MM.1S (cell line): ENCODE results near the gene ADCY2.

Source experiments
- DNase-seq: peaks from one replicate; pipeline ENCODE4 v3.0.0-alpha.2; 2015
- H2AFZ ChIP-seq: fragments of 300-600 bp; sonication (generic); 2 replicates; pipeline ENCODE4 v1.6.0; 2016; ENCODE audit warnings: antibody characterized with exemption, low read length
- H3F3A ChIP-seq: fragments of 300-600 bp; sonication (generic); 2 replicates; pipeline ENCODE4 v1.6.1; 2016; ENCODE audit warnings: mild to moderate bottlenecking, antibody characterized with exemption, low read length, moderate library complexity, mixed read lengths; ENCODE audit not compliant: insufficient read depth
- H3K27ac ChIP-seq: fragments of 300-600 bp; sonication (generic); 2 replicates; pipeline ENCODE4 v1.5.1; 2016; ENCODE audit warnings: mild to moderate bottlenecking, low read length
- H3K27me3 ChIP-seq: fragments of 300-600 bp; sonication (generic); replicated peaks from 2 replicates; pipeline ENCODE4 v1.6.0; 2016; ENCODE audit warnings: low read length; ENCODE audit not compliant: insufficient read depth
- H3K36me3 ChIP-seq: fragments of 300-600 bp; sonication (generic); replicated peaks from 2 replicates; pipeline ENCODE4 v1.6.1; 2016; ENCODE audit warnings: mild to moderate bottlenecking, low read length, mixed read lengths; ENCODE audit not compliant: insufficient read depth
- H3K4me1 ChIP-seq: fragments of 300-600 bp; sonication (generic); 2 replicates; pipeline ENCODE4 v1.6.1; 2016; ENCODE audit warnings: low read length, mixed read lengths
- H3K4me2 ChIP-seq: fragments of 300-600 bp; sonication (generic); 2 replicates; pipeline ENCODE4 v1.6.0; 2016; ENCODE audit warnings: low read depth, low read length
- H3K4me3 ChIP-seq: fragments of 300-600 bp; sonication (generic); 2 replicates; pipeline ENCODE4 v1.5.1; 2016; ENCODE audit warnings: low read length, mixed read lengths
- H3K79me2 ChIP-seq: fragments of 300-600 bp; sonication (generic); 2 replicates; pipeline ENCODE4 v1.6.1; 2016; ENCODE audit warnings: mixed run types, low read length, mixed read lengths
- H3K9ac ChIP-seq: fragments of 300-600 bp; sonication (generic); 2 replicates; pipeline ENCODE4 v1.6.1; 2016; ENCODE audit warnings: low read length, mixed read lengths
- H3K9me2 ChIP-seq: fragments of 300-600 bp; sonication (generic); replicated peaks from 2 replicates; pipeline ENCODE4 v1.6.1; 2016; ENCODE audit warnings: mild to moderate bottlenecking, low read length, mixed read lengths; ENCODE audit not compliant: insufficient read depth
- H3K9me3 ChIP-seq: fragments of 300-600 bp; sonication (generic); replicated peaks from 2 replicates; pipeline ENCODE4 v1.6.1; 2016; ENCODE audit warnings: mild to moderate bottlenecking, low read length, mixed read lengths; ENCODE audit not compliant: insufficient read depth
- H4K20me1 ChIP-seq: fragments of 300-600 bp; sonication (generic); 2 replicates; pipeline ENCODE4 v1.6.1; 2016; ENCODE audit warnings: mild to moderate bottlenecking, low read length, moderate library complexity, mixed read lengths; ENCODE audit not compliant: insufficient read depth
- EZH2 ChIP-seq: fragments of 300-600 bp; sonication (generic); optimal IDR thresholded peaks from 2 replicates; pipeline ENCODE3; 2017; ENCODE audit warnings: low read depth, mild to moderate bottlenecking, antibody characterized with exemption, low read length, mixed read lengths
- EZH2phosphoT487 ChIP-seq: fragments of 300-600 bp; sonication (generic); IDR thresholded peaks from 2 replicates; pipeline ENCODE4 v1.6.1; 2018; ENCODE audit warnings: antibody characterized with exemption, low read length
- TF ChIP-seq, protein P1 (sequence below): fragments of 300-600 bp; sonication (generic); IDR thresholded peaks from 2 replicates; pipeline ENCODE4 v1.5.1; 2016; ENCODE audit warnings: antibody characterized with exemption, low read length, mixed read lengths

ADCY2 gene

DNA sequence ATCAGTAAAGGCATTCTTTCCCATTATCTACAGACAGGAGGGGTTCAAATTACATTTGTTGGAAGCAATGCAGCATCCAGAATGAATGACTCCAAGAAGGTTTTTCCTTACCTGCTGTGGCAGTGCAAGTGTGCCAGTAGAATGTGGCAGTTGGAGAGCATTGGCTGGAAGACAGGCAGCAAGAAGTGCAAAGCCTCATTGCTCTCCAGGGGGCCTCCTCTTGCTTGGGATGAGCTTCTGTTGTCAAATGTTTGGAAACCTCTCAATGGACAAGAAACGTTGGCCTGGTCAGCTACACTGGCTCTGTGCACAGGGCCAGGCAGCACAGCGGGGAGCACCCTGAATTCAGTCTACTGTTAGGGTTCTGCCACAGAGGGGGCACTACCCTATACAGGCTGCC lies 226.6 kb downstream of the ADCY2 start:
- Histone ChIP-seq H3K36me3 (no peaks in the 10 kb centered on the region), H3K79me2 (no peaks in the 10 kb centered on the region), H3K4me3 (no peak overlapping the region), H3F3A (no peaks in the 10 kb centered on the region), H3K9ac (no peak overlapping the region), H3K27me3 (no peaks in the 10 kb centered on the region), H3K9me3 (no peaks in the 10 kb centered on the region), H3K27ac (no peak overlapping the region), H3K4me1 (no peaks in the 10 kb centered on the region), H3K9me2 (no peaks in the 10 kb centered on the region), H3K4me2 (no peak overlapping the region), H4K20me1 (no peaks in the 10 kb centered on the region), H2AFZ (no peak overlapping the region)
- no peak for DNase-seq
- TF ChIP-seq, protein P1, sequence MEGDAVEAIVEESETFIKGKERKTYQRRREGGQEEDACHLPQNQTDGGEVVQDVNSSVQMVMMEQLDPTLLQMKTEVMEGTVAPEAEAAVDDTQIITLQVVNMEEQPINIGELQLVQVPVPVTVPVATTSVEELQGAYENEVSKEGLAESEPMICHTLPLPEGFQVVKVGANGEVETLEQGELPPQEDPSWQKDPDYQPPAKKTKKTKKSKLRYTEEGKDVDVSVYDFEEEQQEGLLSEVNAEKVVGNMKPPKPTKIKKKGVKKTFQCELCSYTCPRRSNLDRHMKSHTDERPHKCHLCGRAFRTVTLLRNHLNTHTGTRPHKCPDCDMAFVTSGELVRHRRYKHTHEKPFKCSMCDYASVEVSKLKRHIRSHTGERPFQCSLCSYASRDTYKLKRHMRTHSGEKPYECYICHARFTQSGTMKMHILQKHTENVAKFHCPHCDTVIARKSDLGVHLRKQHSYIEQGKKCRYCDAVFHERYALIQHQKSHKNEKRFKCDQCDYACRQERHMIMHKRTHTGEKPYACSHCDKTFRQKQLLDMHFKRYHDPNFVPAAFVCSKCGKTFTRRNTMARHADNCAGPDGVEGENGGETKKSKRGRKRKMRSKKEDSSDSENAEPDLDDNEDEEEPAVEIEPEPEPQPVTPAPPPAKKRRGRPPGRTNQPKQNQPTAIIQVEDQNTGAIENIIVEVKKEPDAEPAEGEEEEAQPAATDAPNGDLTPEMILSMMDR, result no peak
- no peak for TF ChIP-seq EZH2phosphoT487
- TF ChIP-seq EZH2, result no peak

DNA sequence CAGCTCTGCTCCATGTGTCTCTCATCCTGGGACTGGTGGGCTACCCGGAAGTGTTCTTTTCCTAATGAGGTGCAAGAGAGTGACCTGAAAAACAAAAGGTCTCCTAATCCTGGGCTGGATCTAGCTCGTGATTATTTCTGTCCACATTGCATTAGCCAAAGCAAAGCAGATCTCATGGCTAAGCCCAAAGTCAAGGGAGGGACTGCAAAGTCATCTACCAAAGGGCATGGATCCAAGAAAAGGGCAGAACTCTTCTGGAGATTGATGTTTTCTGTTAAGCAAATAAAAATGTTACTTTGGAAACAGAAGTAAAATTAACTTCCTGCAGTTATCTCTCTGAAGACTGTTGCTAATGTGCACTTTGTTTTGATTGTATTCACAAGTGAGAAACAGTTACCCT lies 229.8 kb downstream of the ADCY2 start:
- Histone ChIP-seq H3K9ac (no peak overlapping the region), H3K79me2 (no peaks in the 10 kb centered on the region), H3K4me2 (no peak overlapping the region), H3K9me2 (no peaks in the 10 kb centered on the region), H3K4me1 (peaks cover 25% of the 10 kb centered on the region), H3F3A (peaks cover 25% of the 10 kb centered on the region), H2AFZ (no peak overlapping the region), H3K36me3 (no peaks in the 10 kb centered on the region), H3K9me3 (no peaks in the 10 kb centered on the region), H4K20me1 (no peaks in the 10 kb centered on the region), H3K4me3 (no peak overlapping the region), H3K27me3 (no peaks in the 10 kb centered on the region), H3K27ac (no peak overlapping the region)
- no peak for DNase-seq
- TF ChIP-seq EZH2phosphoT487, result no peak
- TF ChIP-seq, protein P1, result no peak
- no peak for TF ChIP-seq EZH2

DNA sequence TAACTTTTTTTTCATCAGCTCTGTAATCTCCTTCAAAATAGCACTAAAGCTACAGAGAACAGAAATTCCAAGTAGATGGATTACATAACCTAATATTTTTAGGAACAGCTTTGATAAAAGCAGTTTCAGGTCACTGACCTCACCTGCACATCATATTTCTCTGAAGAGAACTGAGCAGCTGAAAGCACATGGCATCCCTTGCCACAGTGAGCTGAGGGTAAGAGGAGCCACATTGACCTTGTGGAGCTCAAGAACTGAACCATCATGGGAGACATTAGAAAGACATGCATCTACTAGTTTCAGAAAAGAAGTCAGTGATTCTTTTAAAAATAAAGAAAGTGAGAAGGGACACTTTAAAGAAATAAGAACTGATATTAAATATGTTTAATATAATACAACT lies 232.3 kb downstream of the ADCY2 start:
- peak overlapping the region; percentile 50 for H3K9ac ChIP-seq
- DNase-seq, result peak; percentile 40
- no peaks in the 10 kb centered on the region for H3K79me2 ChIP-seq
- H3K9me2 ChIP-seq, result no peaks in the 10 kb centered on the region
- no peak overlapping the region for H3K4me3 ChIP-seq
- H4K20me1 ChIP-seq, result no peaks in the 10 kb centered on the region
- TF ChIP-seq EZH2phosphoT487, result no peak
- H3F3A ChIP-seq, result peaks cover 25% of the 10 kb centered on the region
- no peaks in the 10 kb centered on the region for H3K9me3 ChIP-seq
- H3K27me3 ChIP-seq, result no peaks in the 10 kb centered on the region
- peak overlapping the region; percentile 98 for H3K27ac ChIP-seq
- H2AFZ ChIP-seq, result no peak overlapping the region
- H3K36me3 ChIP-seq, result no peaks in the 10 kb centered on the region
- peak overlapping the region; percentile 58; the same call in 1 of the 2 replicates for H3K4me2 ChIP-seq
- peaks cover 25% of the 10 kb centered on the region for H3K4me1 ChIP-seq

DNA sequence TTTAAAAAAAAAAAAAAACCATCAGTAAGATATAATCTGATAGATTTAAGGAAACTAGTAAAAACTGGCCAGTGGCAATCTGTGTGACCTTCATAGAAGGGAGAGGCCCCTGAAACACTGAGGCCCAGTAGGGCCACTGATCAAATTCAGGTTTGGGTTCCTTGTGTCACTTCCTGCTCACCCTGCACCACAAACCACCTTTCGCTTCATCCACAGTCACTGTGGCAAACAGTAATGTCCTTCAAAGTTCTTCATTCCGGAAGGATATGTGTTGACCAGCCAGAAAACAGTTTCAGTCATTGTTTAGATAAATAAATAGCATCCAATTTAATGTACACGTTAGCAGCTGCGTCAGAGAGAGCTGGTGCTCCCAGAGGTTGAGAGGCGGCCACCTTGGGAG lies 232.9 kb downstream of the ADCY2 start:
- Histone ChIP-seq H3K79me2 (no peaks in the 10 kb centered on the region), H2AFZ (no peak overlapping the region; the same call in 1 of the 2 replicates), H3F3A (peaks cover 25% of the 10 kb centered on the region), H3K9me3 (no peaks in the 10 kb centered on the region), H3K4me1 (peaks cover 25% of the 10 kb centered on the region), H3K27me3 (no peaks in the 10 kb centered on the region), H3K4me2 (peak overlapping the region; percentile 58), H3K36me3 (no peaks in the 10 kb centered on the region), H3K27ac (peak overlapping the region; percentile 98), H4K20me1 (no peaks in the 10 kb centered on the region), H3K9ac (peak overlapping the region; percentile 72), H3K9me2 (no peaks in the 10 kb centered on the region), H3K4me3 (peak overlapping the region; percentile 17; the same call in 1 of the 2 replicates)
- no peak for TF ChIP-seq EZH2
- TF ChIP-seq EZH2phosphoT487, result no peak
- TF ChIP-seq, protein P1, result no peak
- peak; percentile 74 for DNase-seq
